Lower lobe of right lung (tissue), 2 donors: ENCODE data around the gene ALB. TPM values are rescaled to one million over a fixed set of nuclear protein-coding genes. Genes with fewer than 3 reads are reported as not detected.
"Not testable (repeated sequence)": the region's sequence is repeated elsewhere in the genome, so short reads cannot be mapped to it uniquely, and the experiment has no call there.

Source experiments
- ATAC-seq, 2 donors: fragments of 200-7000 bp; cut with Tn5 transposase; one replicate each; pipeline ENCODE4 v1.9.1; 2020 to 2022; ENCODE audit warnings: mild to moderate bottlenecking in 2 of 2, moderate library complexity in 2 of 2
- DNase-seq: peaks from one replicate; pipeline ENCODE4 v3.0.0-alpha.2; 2020
- H3K27ac ChIP-seq: fragments of 200-600 bp; one replicate; pipeline ENCODE4 v1.8.0; 2022
- H3K27me3 ChIP-seq: fragments of 200-600 bp; one replicate; pipeline ENCODE4 v1.8.0; 2022; ENCODE audit warnings: low read depth
- H3K36me3 ChIP-seq: fragments of 200-600 bp; one replicate; pipeline ENCODE4 v1.8.0; 2022; ENCODE audit warnings: mild to moderate bottlenecking
- H3K4me1 ChIP-seq: fragments of 200-600 bp; one replicate; pipeline ENCODE4 v1.8.0; 2022
- H3K4me3 ChIP-seq: fragments of 200-600 bp; one replicate; pipeline ENCODE4 v1.8.0; 2022; ENCODE audit warnings: mild to moderate bottlenecking
- H3K9me3 ChIP-seq: fragments of 200-600 bp; one replicate; pipeline ENCODE4 v1.8.0; 2022
- CTCF ChIP-seq: fragments of 200-600 bp; IDR thresholded peaks from one replicate; pipeline ENCODE4 v1.8.0; 2022; ENCODE audit warnings: antibody characterized with exemption, mild to moderate bottlenecking
- intact Hi-C: fragments of 100-400 bp; cut with DNase I; formaldehyde crosslinking; loops from one replicate; pipeline ENCODE4 v1.11.0; 2022
- long read RNA-seq: library from polyadenylated mRNA; unstranded; transcript quantifications from one replicate; pipeline ENCODE4 v2.0.0, GENCODE V29; 2021
- total RNA-seq: library from RNA; stranded (reverse); fragmentation: NEBNext Ultra II Directional; extraction: Animal tissue kit (Norgen Biotek cat#: 25700); gene quantifications from one replicate; pipeline ENCODE4 v1.2.1, GENCODE V29; 2021
- donor health status: DM: no; HTN: yes; CAD: no; lungs with severe emphysema.

The ALB gene
- 2.3 TPM for total RNA-seq
- long read RNA-seq, result 0 reads

DNA sequence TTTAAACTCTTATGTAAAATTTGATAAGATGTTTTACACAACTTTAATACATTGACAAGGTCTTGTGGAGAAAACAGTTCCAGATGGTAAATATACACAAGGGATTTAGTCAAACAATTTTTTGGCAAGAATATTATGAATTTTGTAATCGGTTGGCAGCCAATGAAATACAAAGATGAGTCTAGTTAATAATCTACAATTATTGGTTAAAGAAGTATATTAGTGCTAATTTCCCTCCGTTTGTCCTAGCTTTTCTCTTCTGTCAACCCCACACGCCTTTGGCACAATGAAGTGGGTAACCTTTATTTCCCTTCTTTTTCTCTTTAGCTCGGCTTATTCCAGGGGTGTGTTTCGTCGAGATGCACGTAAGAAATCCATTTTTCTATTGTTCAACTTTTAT is at the start of gene ALB:
Gene ALB, plus strand, starts transcription at position 246 of the 400 bp plus-strand sequence. Its CDS starts 41 bp downstream, at position 287.
- DNase-seq, result no peak
- H3K27ac ChIP-seq, result no peak within 1 kb of the TSS
- no peaks in the 10 kb centered on the region for H3K36me3 ChIP-seq
- no peak for ATAC-seq
- no peaks in the 10 kb centered on the region for H3K4me1 ChIP-seq
- H3K9me3 ChIP-seq, result no peaks in the 10 kb centered on the region
- intact Hi-C loops, result no loop called here
- no peak within 1 kb of the TSS for H3K4me3 ChIP-seq
- H3K27me3 ChIP-seq, result no peaks in the 10 kb centered on the region
- no peak for TF ChIP-seq CTCF

- DNase-seq, H3K27me3 ChIP-seq, intact Hi-C loops, H3K36me3 ChIP-seq, H3K4me1 ChIP-seq, H3K27ac ChIP-seq, ATAC-seq, H3K4me3 ChIP-seq, H3K9me3 ChIP-seq: not testable (repeated sequence)
These were observed 46.9 kb upstream of the ALB start for GRCh38 chr4:73357174-73357573.

DNA sequence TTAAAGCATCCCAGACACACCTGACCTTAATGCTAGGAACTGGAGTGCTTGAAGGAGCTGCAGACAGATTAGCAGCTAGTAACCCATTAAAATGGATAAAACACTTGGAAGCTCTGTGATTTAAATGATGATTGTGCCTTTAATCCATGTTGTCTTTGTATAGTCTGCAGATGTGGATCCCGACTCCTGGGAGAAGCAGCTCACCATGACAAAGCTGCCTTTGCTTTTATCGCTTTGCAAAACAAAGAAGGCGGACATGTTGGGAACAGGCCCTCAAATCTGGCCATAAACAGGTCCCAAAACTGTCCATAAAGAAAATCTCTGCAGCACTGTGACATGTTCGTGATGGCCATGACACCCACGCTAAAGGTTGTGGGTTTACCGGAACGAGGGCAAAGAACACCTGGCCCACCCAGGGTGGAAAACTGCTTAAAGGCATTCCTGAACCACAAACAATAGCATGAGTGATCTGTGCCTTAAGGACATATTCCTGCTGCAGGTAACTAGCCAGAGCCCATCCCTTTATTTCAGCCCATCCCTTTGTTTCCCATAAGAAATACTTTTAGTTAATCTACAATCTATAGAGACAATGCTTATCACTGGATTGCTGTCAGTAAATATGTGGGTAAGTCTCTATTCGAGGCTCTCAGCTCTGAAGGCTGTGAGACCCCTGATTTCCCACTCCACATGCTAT is 34.4 kb upstream of the ALB start:
- H3K27me3 ChIP-seq, H3K27ac ChIP-seq, H3K36me3 ChIP-seq, H3K9me3 ChIP-seq, intact Hi-C loops, DNase-seq, H3K4me1 ChIP-seq, ATAC-seq, H3K4me3 ChIP-seq: not testable (repeated sequence)

DNA sequence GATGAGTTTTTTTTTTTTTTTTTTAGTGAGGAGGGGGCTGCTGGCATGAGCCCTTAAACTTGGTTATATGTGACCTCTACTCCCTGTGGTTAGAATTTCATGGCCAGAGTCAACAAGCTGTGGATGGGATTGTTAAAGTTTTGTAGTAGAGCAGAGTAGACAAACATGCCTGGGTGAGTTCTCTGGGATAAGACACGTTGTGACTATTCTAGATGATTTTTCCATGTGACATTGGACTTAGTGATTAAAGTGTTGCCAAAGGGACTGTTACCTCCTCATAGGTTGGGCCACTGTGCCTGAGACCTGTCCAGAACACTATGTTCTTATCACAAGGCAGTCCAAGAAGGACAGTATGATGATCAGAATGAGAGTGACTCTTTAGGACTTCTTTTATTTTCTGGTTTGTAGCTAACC is 28.8 kb upstream of the ALB start:
- intact Hi-C loops, result no loop called here
- Histone ChIP-seq H3K4me3 (no peak overlapping the region), H3K9me3 (no peaks in the 10 kb centered on the region), H3K27me3 (no peaks in the 10 kb centered on the region), H3K4me1 (no peaks in the 10 kb centered on the region), H3K27ac (no peak overlapping the region), H3K36me3 (no peaks in the 10 kb centered on the region)
- DNase-seq, result no peak
- no peak for TF ChIP-seq CTCF
- ATAC-seq, result no peak

- Histone ChIP-seq H3K27ac (no peak overlapping the region), H3K4me1 (no peaks in the 10 kb centered on the region), H3K36me3 (no peaks in the 10 kb centered on the region), H3K4me3 (no peak overlapping the region), H3K27me3 (no peaks in the 10 kb centered on the region), H3K9me3 (no peaks in the 10 kb centered on the region)
- ATAC-seq, result no peak
- no peak for TF ChIP-seq CTCF
- intact Hi-C loops, result no loop called here
- no peak for DNase-seq
These were observed 27.8 kb upstream of the ALB start for GRCh38 chr4:73376251-73376650.

DNA sequence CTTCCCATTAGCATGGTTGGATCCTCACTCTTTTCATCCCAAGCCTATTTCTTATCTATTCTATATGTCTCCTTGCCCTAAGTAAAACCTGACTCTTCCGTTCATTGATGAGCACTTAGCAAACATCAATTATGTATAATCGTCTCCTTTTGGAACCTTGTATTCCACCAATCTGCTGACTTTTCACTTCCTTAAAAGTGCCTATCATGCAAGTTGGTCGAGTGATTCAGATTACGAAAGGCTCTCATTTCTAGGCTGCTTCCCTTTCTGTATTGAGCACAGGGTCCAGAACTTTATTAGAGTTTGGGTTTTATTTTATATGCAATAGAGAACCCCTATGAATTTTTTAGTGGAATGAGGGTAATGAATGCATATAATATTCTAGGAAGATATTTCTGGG is 27.1 kb upstream of the ALB start:
- no peaks in the 10 kb centered on the region for H3K27me3 ChIP-seq
- H3K4me1 ChIP-seq, result no peaks in the 10 kb centered on the region
- ATAC-seq (no peak), DNase-seq (no peak)
- no peak overlapping the region for H3K4me3 ChIP-seq
- intact Hi-C loops, result no loop called here
- no peak overlapping the region for H3K27ac ChIP-seq
- TF ChIP-seq CTCF, result no peak
- H3K9me3 ChIP-seq, result no peaks in the 10 kb centered on the region
- H3K36me3 ChIP-seq, result no peaks in the 10 kb centered on the region
